Endothelial cell of umbilical vein (primary cell): ENCODE results near the gene FBXO22.

Experiments
- CTCF ChIP-seq, 2 donors: IDR thresholded peaks; 1 replicate in 1 of 2; 2 replicates in 1 of 2; pipeline ENCODE4 v1.5.1; 2011; ENCODE audit warnings: low read length in 2 of 2, mild to moderate bottlenecking in 2 of 2, moderate library complexity in 2 of 2, control low read depth in 1 of 2, inconsistent platforms in 1 of 2, low read depth in 1 of 2; ENCODE audit not compliant: insufficient read depth in 1 of 2; ENCODE audit errors: extremely low read depth in 1 of 2
- EZH2 ChIP-seq: IDR thresholded peaks from 2 replicates; pipeline ENCODE4 v1.6.1; 2012; ENCODE audit warnings: borderline replicate concordance, low read depth, mild to moderate bottlenecking, moderate library complexity, low read length, inconsistent platforms; ENCODE audit not compliant: severe bottlenecking
- FOS ChIP-seq: IDR thresholded peaks from 2 replicates; pipeline ENCODE4 v1.6.1; 2011; ENCODE audit warnings: mild to moderate bottlenecking, low read length, moderate library complexity, borderline replicate concordance; ENCODE audit not compliant: insufficient read depth
- GATA2 ChIP-seq: IDR thresholded peaks from 2 replicates; pipeline ENCODE4 v1.7.0; 2011; ENCODE audit warnings: low read depth, mild to moderate bottlenecking, moderate library complexity, mixed read lengths, low read length; ENCODE audit not compliant: insufficient read length, insufficient read depth
- JUN ChIP-seq: IDR thresholded peaks from 2 replicates; pipeline ENCODE4 v1.6.1; 2011; ENCODE audit warnings: borderline replicate concordance, low read depth; ENCODE audit not compliant: insufficient read length, insufficient read depth
- MAX ChIP-seq: IDR thresholded peaks from 2 replicates; pipeline ENCODE4 v1.6.1; 2011; ENCODE audit not compliant: insufficient read depth, insufficient read length
- MYC ChIP-seq: IDR thresholded peaks from one replicate; pipeline ENCODE4 v1.6.1; 2011; ENCODE audit warnings: mild to moderate bottlenecking, low read depth, low read length
- POLR2A ChIP-seq: IDR thresholded peaks from 2 replicates; pipeline ENCODE4 v1.6.1; 2012; ENCODE audit warnings: low read depth, mild to moderate bottlenecking, control low read depth, low read length
- POLR2AphosphoS5 ChIP-seq: IDR thresholded peaks from 2 replicates; pipeline ENCODE4 v1.6.1; 2012; ENCODE audit warnings: low read depth, mild to moderate bottlenecking, control low read depth, low read length, moderate library complexity; ENCODE audit not compliant: insufficient read depth

- no peak for TF ChIP-seq CTCF (IDR thresholded peaks at IDR 0.05; ENCODE audit: extremely low read depth in 1 of 2, insufficient read depth in 1 of 2, low read depth in 1 of 2, low read length in 2 of 2)
- no peak for TF ChIP-seq EZH2
- no peak for TF ChIP-seq POLR2AphosphoS5
- no peak for TF ChIP-seq MYC
- TF ChIP-seq JUN, result no peak
- TF ChIP-seq MAX, result no peak
- TF ChIP-seq POLR2A, result no peak
- TF ChIP-seq GATA2, result no peak
- no peak for TF ChIP-seq FOS
These were observed 62.4 kb downstream of the FBXO22 start for GRCh38 chr15:75966073-75966472.
